ENCODE data around the gene TMEM178B.
"Not testable (repeated sequence)": the region's sequence is repeated elsewhere in the genome, so short reads cannot be mapped to it uniquely, and the experiment has no call there.

Gene TMEM178B

DNA sequence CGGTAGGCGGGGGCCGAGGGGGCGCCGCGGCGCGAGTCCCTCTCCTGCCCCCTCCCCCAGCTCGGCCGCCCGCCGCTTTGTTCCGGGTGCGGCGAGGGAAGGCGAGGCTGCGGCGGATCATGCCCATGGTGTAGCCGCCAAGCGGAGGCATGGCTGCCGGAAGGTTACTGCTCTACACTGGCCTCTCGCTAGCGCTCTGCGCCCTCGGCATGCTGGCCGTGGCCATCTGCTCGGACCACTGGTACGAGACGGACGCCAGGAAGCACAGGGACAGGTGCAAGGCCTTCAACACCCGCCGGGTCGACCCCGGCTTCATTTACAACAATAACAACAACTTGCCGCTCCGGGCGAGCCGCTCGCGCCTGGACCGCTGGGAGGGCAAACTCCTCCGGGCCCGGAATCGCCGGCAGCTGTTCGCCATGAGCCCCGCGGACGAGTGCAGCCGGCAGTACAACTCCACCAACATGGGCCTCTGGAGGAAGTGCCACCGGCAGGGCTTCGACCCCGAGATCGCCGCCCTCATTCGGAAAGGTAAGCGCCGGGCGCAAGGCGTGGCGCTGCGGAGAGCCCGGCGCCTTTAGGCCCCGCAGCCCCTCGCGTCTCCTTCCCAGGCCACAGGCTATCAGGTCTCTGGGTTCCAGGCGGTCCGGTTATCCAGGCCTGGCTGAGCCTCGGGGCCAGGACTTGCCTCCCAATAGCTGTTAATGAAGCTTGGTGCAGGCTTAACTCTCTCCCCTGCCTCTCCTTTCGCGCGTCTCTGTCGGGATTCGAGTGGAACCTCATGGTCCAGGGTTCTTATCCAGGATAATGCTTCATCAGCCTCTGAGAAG lies 513 bp downstream of the TMEM178B start:
- DNase-seq (ENCODE audit: low read depth): no peak

DNA sequence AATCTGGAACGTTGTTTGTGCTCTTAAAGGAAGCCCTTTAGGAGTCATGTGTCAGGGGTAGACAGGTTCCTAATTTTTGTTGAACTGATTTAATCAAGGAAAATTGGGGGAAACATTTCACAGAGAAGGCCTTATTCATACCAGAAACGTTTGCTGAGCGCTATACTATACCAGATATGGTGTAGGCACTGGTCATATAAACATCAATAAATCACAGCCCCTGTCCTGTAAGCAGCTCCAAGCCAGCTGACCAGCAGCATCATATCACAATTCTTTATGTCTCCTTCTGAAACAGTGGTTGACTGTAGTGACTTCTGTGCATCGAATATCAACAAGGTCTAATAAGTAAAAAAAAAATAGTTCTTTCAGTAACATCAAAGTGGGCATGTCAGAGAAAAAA lies 1.1 kb downstream of the TMEM178B start:
- no peak for DNase-seq (ENCODE audit: low read depth)

DNA sequence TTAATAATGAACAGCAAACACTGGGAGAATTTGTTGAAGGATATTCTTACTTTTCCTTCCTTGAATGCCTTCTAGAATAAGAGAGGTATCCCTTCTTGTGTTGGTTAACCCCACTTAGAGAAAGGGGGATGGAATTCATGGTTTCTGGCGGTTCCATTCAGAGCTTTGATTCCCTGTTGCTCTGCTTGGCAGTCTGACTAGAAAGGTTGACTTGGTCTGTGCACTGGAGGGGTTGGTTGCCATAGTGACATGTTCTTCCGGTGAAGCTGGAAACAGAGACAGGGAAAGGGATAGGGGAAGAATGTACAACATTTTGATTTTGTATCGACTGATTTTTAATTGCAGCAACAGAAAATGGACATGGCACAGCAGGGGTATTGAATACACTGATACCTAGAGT lies 2.5 kb downstream of the TMEM178B start:
- no peak for DNase-seq (ENCODE audit: low read depth)

DNA sequence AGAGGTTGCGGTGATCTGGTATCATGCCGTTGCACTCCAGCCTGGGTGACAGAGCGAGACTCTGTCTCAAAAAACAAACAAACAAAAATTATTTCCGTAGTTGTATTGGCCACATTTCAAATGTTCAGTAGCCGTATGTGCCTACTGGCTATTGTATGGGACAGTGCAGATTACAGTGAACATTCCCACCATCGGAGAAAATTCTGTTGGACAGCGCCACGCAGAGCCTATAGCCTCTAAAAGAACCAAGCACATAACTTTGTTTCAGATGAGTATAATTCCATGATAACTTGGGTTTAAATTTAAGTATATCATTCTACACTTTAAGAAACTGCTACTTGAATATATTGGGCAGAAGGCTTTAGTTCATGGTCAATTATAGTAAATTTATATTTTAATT lies 5.4 kb downstream of the TMEM178B start:
- DNase-seq (ENCODE audit: low read depth): no peak

DNA sequence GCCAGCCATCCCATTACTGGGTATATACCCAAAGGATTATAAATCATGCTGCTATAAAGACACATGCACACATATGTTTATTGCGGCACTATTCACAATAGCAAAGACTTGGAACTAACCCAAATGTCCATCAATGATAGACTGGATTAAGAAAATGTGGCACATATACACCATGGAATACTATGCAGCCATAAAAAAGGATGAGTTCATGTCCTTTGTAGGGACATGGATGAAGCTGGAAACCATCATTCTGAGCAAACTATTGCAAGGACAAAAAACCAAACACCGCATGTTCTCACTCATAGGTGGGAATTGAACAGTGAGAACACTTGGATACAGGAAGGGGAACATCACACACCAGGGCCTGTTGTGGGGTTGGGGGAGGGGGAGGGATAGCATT lies 15.6 kb downstream of the TMEM178B start:
- DNase-seq (ENCODE audit: low read depth): not testable (repeated sequence)

DNA sequence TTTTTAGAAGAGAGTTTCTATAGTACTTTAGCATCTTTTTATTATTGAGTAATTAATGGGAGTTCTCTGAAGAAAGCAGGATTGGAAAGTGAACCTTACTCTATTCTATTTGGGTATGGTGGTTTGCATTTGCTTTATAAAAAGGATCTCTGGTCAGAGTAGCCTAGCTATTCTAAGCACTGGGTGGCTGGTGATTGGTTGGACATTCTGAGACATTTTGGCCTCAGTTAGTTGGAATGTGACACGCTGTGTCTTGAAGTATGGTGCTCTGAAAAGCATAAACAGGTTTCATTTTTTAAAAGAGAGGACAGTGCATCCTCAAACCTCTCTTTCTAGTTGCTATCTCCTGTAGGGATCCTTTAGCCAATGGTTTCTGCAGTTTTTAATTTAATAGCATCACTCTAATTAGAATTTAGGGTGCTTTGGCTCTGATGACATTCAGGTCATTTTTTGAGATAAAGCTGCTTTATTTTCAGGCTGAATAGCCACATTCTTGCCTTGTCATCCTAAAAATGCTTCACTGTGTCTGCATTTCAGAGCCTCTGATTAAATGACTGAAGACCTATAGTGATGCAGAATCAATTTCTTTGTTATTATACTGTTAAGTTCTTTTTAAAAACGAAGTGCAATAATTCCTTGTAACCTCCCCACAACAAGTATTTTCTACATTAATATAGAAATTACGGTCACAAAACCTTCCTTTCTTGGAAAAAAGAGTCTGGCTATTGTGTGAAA lies 20.6 kb downstream of the TMEM178B start:
- no peak for DNase-seq (ENCODE audit: low read depth)

DNA sequence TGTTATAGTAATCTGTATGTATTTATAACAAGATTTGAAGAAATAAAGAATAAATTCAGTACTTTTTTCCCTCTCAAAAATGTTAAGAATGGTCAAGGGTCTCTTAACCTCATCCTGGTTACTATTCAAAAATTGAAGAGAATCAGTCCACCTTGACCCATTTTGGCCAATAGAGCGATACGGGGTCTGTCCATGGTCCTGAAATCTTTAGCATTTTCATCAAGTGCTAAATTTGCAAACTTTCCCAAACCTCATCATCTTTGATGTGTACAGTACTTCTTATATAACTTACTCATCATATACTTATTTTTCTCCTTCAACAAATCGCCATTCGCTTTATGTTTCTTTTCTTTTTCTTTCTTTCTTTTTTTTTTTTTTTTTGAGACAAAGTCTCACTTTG lies 23.6 kb downstream of the TMEM178B start:
- no peak for DNase-seq (ENCODE audit: low read depth)

- no peak for DNase-seq (ENCODE audit: low read depth)
Measured at GRCh38 chr7:141102436-141102835, 28.6 kb downstream of the TMEM178B start.

DNA sequence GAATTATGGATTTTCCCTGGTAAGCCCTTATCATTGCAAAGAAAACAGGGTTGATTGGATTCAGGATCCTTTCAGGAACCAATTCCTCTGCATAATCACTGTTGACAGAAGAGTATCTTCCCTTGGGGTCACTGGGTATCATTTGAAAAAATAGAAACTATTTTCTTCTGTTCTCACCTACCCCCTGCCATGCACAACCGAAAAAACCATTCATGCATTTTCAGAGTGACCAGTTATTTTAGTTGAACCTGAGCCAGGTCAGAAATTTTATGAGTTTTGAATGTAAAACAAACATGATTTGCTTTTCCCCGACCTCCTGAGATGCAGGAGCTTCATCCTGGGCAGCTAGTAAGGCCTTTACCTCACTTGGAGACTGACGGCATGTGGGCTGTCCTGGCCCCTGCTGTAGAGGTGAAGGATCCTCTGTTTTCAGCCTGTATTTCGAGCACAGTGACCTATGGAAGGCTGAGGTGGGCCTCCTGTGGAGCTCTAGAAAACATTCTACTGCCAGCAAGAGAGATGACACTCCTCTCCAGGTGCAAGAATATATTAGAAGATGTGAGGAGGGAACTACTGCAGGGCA lies 30.1 kb downstream of the TMEM178B start:
- no peak for DNase-seq (ENCODE audit: low read depth)

- no peak for DNase-seq (ENCODE audit: low read depth)
Measured at GRCh38 chr7:141113131-141113530, 39.3 kb downstream of the TMEM178B start.

GRCh38 chr7:141114029-141114664 lies 40.3 kb downstream of the TMEM178B start:
- DNase-seq (ENCODE audit: low read depth): no peak

DNA sequence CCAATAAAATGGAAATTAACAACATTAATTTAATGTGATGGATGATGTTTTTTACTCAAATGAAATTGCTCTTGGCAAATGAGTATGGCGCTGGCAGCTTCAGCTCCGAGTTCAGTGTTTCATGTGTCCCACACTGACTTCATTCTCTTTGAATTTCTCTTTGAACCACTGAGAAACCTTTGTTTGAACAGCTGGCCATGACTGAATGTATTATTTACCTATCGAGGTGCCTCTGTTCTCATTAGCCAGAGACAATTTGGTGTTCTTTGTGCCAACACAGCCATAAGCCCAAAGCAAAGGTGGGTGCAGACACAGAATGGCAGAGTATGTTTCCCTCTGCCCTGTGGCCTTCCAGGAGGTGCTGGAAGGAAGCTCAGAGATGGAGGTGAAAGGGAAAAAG lies 42.1 kb downstream of the TMEM178B start:
- DNase-seq (ENCODE audit: low read depth): no peak

GRCh38 chr7:141116661-141117060 lies 42.8 kb downstream of the TMEM178B start:
- not testable (repeated sequence) for DNase-seq (ENCODE audit: low read depth)

GRCh38 chr7:141118767-141119166 lies 44.9 kb downstream of the TMEM178B start:
- no peak for DNase-seq (ENCODE audit: low read depth)

GRCh38 chr7:141119187-141119586 lies 45.3 kb downstream of the TMEM178B start:
- DNase-seq (ENCODE audit: low read depth): no peak

- DNase-seq (ENCODE audit: low read depth): no peak
Measured at GRCh38 chr7:141122736-141123135, 48.9 kb downstream of the TMEM178B start.

- DNase-seq (ENCODE audit: low read depth): no peak
Measured at GRCh38 chr7:141123522-141123921, 49.7 kb downstream of the TMEM178B start.

GRCh38 chr7:141126107-141126506 lies 52.2 kb downstream of the TMEM178B start:
- no peak for DNase-seq (ENCODE audit: low read depth)

GRCh38 chr7:141128506-141128905 lies 54.6 kb downstream of the TMEM178B start:
- no peak for DNase-seq (ENCODE audit: low read depth)

DNA sequence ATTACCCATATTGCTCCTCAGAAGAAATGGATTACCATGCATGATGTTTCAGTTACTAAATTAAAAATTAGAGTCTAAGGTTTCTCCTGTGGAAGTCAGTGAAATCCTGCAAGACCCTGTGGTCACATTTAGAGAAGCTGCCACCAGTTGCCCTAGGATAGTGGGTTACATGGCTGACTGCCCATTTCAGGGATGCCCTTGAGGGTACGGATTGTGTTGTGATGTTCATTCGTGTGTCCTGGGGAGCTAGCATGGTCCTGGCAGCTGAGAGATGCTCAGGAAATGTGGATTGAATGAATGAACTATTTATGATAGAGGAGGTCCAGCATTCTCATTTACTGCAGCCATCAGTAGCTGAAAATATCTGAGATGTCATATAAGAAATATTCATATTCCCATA lies 55.1 kb downstream of the TMEM178B start:
- no peak for DNase-seq (ENCODE audit: low read depth)

DNA sequence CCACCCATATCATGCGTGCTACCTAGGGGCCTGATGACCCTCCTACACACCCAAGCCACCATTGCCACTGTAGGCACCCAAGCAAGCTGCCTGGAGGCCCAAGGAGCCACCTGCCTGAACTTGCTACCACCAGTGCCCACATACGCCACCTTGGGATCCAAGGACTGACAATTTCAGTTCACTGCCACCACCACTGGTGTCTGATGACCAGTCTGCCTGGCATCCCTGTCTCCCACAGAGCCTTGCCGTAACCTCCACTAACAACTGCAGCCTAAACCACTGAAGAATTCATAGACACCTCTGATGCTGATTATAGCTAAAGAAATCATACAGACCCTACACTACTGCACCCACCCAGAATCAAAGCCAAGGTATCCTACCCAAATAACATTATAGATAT lies 58.8 kb downstream of the TMEM178B start:
- DNase-seq (ENCODE audit: low read depth): no peak

GRCh38 chr7:141133646-141134045 lies 59.8 kb downstream of the TMEM178B start:
- no peak for DNase-seq (ENCODE audit: low read depth)

- no peak for DNase-seq (ENCODE audit: low read depth)
Measured at GRCh38 chr7:141142058-141142457, 68.2 kb downstream of the TMEM178B start.
